SK-N-MC (cell line): ENCODE data around the gene ARAP2.

Source experiments
- DNase-seq: peaks from one replicate; pipeline ENCODE4 v3.0.0-alpha.2; 2011; ENCODE audit warnings: low read depth, low spot score
- H3K27ac ChIP-seq: fragments of 200-600 bp; sonication (generic); 2 replicates; pipeline ENCODE4 v1.5.1; 2016; ENCODE audit warnings: mixed run types
- H3K36me3 ChIP-seq: fragments of 200-600 bp; sonication (generic); 2 replicates; pipeline ENCODE4 v1.6.1; 2017; ENCODE audit warnings: antibody characterized with exemption, low read length, mixed read lengths; ENCODE audit not compliant: insufficient read depth
- H3K4me3 ChIP-seq: fragments of 200-600 bp; sonication (generic); 2 replicates; pipeline ENCODE4 v1.5.1; 2016
- H3K9ac ChIP-seq: fragments of 200-600 bp; sonication (generic); 2 replicates; pipeline ENCODE4 v1.8.0; 2017; ENCODE audit warnings: mixed run types, mixed read lengths; ENCODE audit not compliant: insufficient read length
- H3K9me3 ChIP-seq: fragments of 200-600 bp; sonication (generic); 2 replicates; pipeline ENCODE4 v1.6.1; 2017; ENCODE audit warnings: low read depth, mild to moderate bottlenecking, antibody characterized with exemption, low read length, moderate library complexity, mixed read lengths
- EZH2 ChIP-seq: fragments of 200-600 bp; sonication (generic); IDR thresholded peaks from one replicate; pipeline ENCODE4 v1.6.1; 2017; ENCODE audit warnings: antibody characterized with exemption
- FOXP2 ChIP-seq: optimal IDR thresholded peaks from 2 replicates; pipeline ENCODE3; 2011; ENCODE audit warnings: mild to moderate bottlenecking, moderate library complexity; ENCODE audit not compliant: insufficient read depth; ENCODE audit errors: extremely low read length, control extremely low read depth
- POLR2AphosphoS5 ChIP-seq: IDR thresholded peaks from 2 replicates; pipeline ENCODE4 v1.6.1; 2012; ENCODE audit warnings: mild to moderate bottlenecking, low read depth, low read length, borderline replicate concordance

ARAP2 gene

GRCh38 chr4:36213977-36214376 lies 30.3 kb downstream of the ARAP2 start:
- Histone ChIP-seq H3K9ac (no peak overlapping the region), H3K36me3 (no peaks in the 10 kb centered on the region), H3K9me3 (no peaks in the 10 kb centered on the region), H3K4me3 (no peak overlapping the region), H3K27ac (no peak overlapping the region)
- no peak for TF ChIP-seq POLR2AphosphoS5
- no peak for TF ChIP-seq FOXP2
- no peak for TF ChIP-seq EZH2
- DNase-seq: no peak

GRCh38 chr4:36211084-36211483 lies 33.2 kb downstream of the ARAP2 start:
- DNase-seq: no peak
- H3K36me3 ChIP-seq: no peaks in the 10 kb centered on the region
- TF ChIP-seq POLR2AphosphoS5 (no peak), EZH2 (no peak), FOXP2 (no peak)

DNA sequence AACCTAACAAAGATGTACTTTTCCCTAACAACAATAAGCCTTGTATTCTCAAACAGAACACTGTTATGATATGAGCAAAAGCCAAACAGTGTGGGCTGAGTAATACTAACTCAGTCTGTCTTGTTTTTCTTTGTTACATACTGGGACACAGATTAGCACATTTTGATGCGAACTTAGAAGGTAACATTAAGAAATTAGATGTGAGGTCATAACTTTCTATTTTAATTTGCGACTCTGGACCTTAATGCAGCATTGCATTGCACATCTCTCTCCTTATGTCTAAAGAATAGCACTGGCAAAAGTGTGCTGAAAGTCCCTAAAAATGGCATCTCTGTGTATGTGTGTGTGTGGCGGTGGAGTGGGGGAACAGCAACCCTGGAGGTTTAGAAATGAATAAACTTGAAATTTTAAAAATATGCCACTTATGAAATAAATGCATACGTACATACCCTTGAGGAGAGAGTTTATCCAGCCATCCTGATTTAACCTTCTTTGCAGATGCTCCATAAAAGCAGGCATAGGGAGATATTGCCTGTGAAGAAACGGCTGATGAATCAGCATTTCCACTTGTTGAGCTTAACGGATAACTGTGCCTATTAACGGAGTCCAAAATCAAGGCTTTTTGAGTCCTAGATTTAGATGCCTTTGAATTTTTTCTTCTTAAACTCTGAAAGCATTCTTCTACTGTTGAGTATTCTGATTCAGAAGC lies 34.2 kb downstream of the ARAP2 start:
- H3K4me3 ChIP-seq: no peak overlapping the region
- TF ChIP-seq POLR2AphosphoS5: no peak
- TF ChIP-seq FOXP2: no peak
- TF ChIP-seq EZH2: no peak
- no peak for DNase-seq
- no peak overlapping the region for H3K27ac ChIP-seq
- no peaks in the 10 kb centered on the region for H3K9me3 ChIP-seq
- no peaks in the 10 kb centered on the region for H3K36me3 ChIP-seq
- H3K9ac ChIP-seq: no peak overlapping the region

More at GRCh38 chr4:36211084-36211483, 33.2 kb downstream of the ARAP2 start:
- no peak overlapping the region for H3K4me3 ChIP-seq
- H3K27ac ChIP-seq: no peak overlapping the region
- no peaks in the 10 kb centered on the region for H3K9me3 ChIP-seq
- no peak overlapping the region for H3K9ac ChIP-seq

- TF ChIP-seq FOXP2: no peak
- TF ChIP-seq POLR2AphosphoS5: no peak
- TF ChIP-seq EZH2: no peak
- no peaks in the 10 kb centered on the region for H3K36me3 ChIP-seq
- DNase-seq: no peak
- H3K4me3 ChIP-seq: no peak overlapping the region
- H3K9me3 ChIP-seq: no peaks in the 10 kb centered on the region
- no peak overlapping the region for H3K9ac ChIP-seq
- H3K27ac ChIP-seq: no peak overlapping the region
These were observed 35.3 kb downstream of the ARAP2 start for GRCh38 chr4:36208893-36209473.

GRCh38 chr4:36207831-36208520 lies 36.3 kb downstream of the ARAP2 start:
- H3K4me3 ChIP-seq: no peak overlapping the region
- DNase-seq: no peak
- no peak for TF ChIP-seq POLR2AphosphoS5
- TF ChIP-seq EZH2: no peak
- no peak for TF ChIP-seq FOXP2
- H3K9me3 ChIP-seq: no peaks in the 10 kb centered on the region
- H3K9ac ChIP-seq: no peak overlapping the region
- H3K36me3 ChIP-seq: no peaks in the 10 kb centered on the region
- H3K27ac ChIP-seq: no peak overlapping the region

- Histone ChIP-seq H3K27ac (no peak overlapping the region), H3K9ac (no peak overlapping the region)
- TF ChIP-seq EZH2 (no peak), FOXP2 (no peak), POLR2AphosphoS5 (no peak)
These were observed 36.9 kb downstream of the ARAP2 start for GRCh38 chr4:36207367-36207766.

DNA sequence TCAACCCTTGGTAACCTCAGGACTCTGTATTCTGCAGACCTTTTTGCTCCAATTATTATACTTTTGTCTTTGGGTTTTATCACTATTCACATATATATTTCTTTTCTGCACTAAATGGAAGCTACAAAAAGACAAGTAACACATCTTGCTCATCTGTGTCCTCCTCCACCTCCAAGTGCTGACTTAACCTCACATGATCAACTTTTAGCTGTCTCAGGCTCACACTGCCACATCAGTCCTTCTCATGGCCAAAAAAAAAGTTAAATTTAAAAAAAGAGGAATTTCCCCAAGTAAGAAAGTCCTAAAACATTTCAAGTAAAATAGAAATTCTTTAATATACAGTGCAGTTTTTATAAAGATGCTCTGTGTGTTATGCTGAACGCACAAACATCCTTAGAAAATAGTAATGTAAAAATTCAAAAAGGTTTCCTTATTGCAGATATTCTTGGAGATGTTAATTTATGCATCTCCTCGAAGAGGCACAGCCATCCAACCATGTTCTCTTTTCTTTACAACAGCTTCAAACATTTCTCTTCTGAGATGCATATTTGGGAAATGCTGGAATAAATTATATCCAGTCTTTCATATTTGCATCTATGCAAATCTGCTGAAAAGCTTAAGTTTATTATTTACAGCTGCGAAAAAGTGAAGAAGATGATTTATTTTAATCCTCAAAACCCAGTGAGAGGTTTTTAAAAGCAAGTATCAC lies 37.6 kb downstream of the ARAP2 start:
- H3K4me3 ChIP-seq: no peak overlapping the region
- no peak for TF ChIP-seq POLR2AphosphoS5
- no peak for TF ChIP-seq FOXP2
- TF ChIP-seq EZH2: no peak
- no peak overlapping the region for H3K27ac ChIP-seq
- no peak overlapping the region for H3K9ac ChIP-seq
- H3K9me3 ChIP-seq: no peaks in the 10 kb centered on the region
- H3K36me3 ChIP-seq: no peaks in the 10 kb centered on the region
- no peak for DNase-seq

More at GRCh38 chr4:36207367-36207766, 36.9 kb downstream of the ARAP2 start:
- no peaks in the 10 kb centered on the region for H3K9me3 ChIP-seq
- DNase-seq: no peak
- no peak overlapping the region for H3K4me3 ChIP-seq
- no peaks in the 10 kb centered on the region for H3K36me3 ChIP-seq

DNA sequence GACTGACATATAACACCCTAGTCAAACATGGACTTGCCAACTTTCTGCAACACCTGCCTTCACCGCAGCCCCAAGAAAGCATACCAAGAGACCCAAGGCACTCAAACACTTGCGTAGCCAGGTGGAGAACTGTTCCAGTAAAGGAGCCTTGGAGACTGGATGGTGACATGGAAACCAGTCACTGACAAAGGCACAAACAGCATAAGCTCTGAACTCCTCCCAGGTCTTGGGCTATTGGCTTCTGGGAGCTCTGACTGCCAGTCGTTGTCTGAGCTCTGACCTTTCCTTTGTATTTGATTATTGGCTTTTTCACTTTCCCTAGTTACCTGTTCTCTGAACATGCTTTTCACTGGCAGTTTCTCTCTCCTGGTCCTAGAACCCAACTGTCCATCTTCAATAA lies 38.3 kb downstream of the ARAP2 start:
- no peak overlapping the region for H3K4me3 ChIP-seq
- H3K27ac ChIP-seq: no peak overlapping the region
- H3K9ac ChIP-seq: no peak overlapping the region
- H3K36me3 ChIP-seq: no peaks in the 10 kb centered on the region
- no peak for TF ChIP-seq POLR2AphosphoS5
- no peak for TF ChIP-seq EZH2
- TF ChIP-seq FOXP2: no peak
- no peak for DNase-seq
- no peaks in the 10 kb centered on the region for H3K9me3 ChIP-seq

DNA sequence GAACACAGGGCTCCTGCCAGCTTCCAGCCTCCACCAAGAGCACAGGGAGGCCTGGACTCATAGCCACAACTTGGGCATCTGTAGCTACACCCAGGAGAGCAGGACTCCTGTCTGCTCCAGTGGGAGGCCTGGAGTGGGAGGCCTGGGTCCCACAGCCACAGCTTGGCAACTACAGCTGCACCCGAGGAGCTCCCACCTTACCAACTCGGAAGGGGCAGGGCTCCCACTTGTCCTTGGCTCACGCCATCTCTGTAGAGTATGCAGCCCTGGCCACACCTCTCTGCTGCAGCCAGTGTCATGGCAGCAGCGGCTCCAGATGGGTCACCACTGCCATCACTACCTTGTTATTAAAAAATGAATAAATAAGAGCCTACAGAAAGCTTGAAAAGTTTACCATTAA lies 45.5 kb downstream of the ARAP2 start:
- DNase-seq: no peak
- Histone ChIP-seq H3K27ac (no peak overlapping the region), H3K36me3 (no peaks in the 10 kb centered on the region), H3K9ac (no peak overlapping the region), H3K4me3 (no peak overlapping the region), H3K9me3 (no peaks in the 10 kb centered on the region)
- no peak for TF ChIP-seq POLR2AphosphoS5
- no peak for TF ChIP-seq EZH2
- TF ChIP-seq FOXP2: no peak
